Muscle layer of colon (tissue), 2 donors: ENCODE measurements around the gene ASCC1.

Experiments used
- H3K27ac ChIP-seq: one replicate; pipeline ENCODE4 v1.7.0; 2013; ENCODE audit warnings: low read depth, mild to moderate bottlenecking, low read length, moderate library complexity
- H3K27me3 ChIP-seq, 2 donors: one replicate each; pipeline ENCODE4 v1.7.0; 2013; ENCODE audit warnings: low read length in 2 of 2, mild to moderate bottlenecking in 2 of 2; ENCODE audit not compliant: insufficient read depth in 2 of 2, control insufficient read depth in 1 of 2
- H3K36me3 ChIP-seq: one replicate; pipeline ENCODE4 v1.7.0; 2013; ENCODE audit warnings: mild to moderate bottlenecking, low read length; ENCODE audit not compliant: insufficient read depth
- H3K4me1 ChIP-seq: one replicate; pipeline ENCODE4 v1.7.0; 2013; ENCODE audit warnings: mild to moderate bottlenecking, low read length; ENCODE audit not compliant: insufficient read depth
- H3K4me3 ChIP-seq, 2 donors: one replicate each; pipeline ENCODE4 v1.7.0; 2013; ENCODE audit warnings: low read length in 2 of 2, low read depth in 1 of 2, mild to moderate bottlenecking in 1 of 2, moderate library complexity in 1 of 2
- H3K9ac ChIP-seq: one replicate; pipeline ENCODE4 v1.7.0; 2013; ENCODE audit warnings: low read length
- H3K9me3 ChIP-seq: one replicate; pipeline ENCODE4 v1.7.0; 2013; ENCODE audit warnings: mild to moderate bottlenecking, low read length
- donor health status: abdominal sarcoma.
- donor health status: Adenocarcinoma of cecum.

The ASCC1 gene

DNA sequence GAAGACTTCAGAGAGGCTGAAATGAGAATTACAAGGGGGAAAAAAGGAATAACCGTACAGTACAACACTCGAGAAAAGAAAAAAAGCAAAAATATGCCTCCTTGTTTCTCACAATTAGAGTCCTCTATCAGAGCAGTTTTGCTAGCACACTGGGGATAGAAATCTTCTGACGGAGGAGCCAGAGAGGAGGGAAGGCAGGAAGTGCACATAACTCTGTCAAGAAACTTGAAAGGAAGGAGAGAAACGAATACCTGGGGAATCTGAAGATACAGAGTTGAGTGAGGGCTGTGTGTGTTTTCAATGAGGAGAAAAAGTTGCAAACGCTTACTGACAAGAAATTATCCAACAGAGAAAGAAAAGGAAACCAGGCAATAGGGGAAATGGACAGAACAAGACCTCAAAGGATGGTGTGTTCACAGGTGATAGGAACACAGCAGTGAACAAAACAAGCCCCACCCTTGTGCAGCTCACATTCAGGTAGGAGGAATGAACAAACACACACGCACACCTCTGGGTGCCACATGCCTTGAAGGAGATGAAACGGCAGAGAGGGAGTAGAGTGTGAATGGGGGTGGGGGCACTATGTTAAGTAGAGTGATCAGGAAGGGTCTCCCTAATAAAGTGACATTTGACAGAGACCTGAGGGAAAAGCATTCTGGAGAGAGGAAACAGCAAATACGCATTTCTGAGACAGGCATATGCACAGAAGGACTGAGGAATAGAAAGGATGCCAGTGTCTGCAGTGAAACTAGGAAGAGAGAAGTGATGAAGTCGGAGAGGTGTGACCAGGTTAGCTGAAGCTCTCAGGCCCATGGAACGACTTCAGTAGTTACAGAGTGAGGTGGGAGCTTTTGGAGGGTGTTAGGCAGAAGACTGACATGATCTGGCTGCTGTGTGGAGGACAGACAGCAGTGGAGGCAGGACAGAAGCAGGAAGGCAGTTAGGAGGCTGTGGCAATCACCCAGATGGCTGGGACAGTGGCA is 81.0 kb downstream of the ASCC1 start:
- Histone ChIP-seq H3K9me3 (no peaks in the 10 kb centered on the region), H3K9ac (no peak overlapping the region), H3K4me3 (no peak overlapping the region), H3K27me3 (no peaks in the 10 kb centered on the region), H3K36me3 (no peaks in the 10 kb centered on the region), H3K4me1 (no peaks in the 10 kb centered on the region), H3K27ac (no peak overlapping the region)

DNA sequence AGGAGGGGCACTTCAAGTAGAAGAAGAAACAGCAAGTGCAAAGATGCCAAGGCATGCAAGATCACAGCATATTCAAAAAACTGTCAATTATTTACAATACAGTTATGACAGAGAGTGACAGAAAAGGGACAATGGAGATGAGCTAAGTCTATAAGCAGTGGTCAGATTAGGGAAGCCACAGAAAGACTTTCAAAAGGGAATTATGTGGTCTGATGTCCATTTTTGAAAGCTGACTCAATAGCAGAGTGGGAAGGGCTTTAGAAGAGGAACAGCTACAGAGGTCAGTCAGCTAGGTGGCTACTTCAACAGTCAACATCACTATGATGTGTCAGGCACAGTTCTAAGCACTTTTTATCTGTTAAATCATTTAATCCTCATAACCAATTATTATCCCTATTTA is 82.6 kb downstream of the ASCC1 start:
- no peaks in the 10 kb centered on the region for H3K4me1 ChIP-seq
- no peak overlapping the region for H3K27ac ChIP-seq
- no peak overlapping the region for H3K9ac ChIP-seq

DNA sequence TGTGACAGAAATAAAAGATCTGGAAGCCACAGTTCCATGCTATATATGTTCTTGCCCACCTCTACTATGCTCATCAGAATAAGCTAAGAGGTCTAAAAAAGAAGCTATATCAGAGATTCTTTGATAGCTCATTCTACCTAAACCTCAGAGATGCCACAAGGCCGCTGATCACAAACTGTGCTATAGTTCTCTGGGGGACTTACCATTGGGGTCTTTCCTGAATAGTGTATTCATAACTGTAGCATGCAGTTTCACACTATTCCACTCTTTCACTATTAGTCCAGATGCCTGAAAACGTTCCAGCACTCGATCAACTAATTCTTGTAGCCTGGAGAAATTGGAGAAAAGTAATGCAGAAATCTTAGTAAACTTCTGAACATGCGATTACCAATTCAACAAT is 83.2 kb downstream of the ASCC1 start:
- Histone ChIP-seq H3K4me3 (no peak overlapping the region), H3K27me3 (no peaks in the 10 kb centered on the region), H3K4me1 (no peaks in the 10 kb centered on the region), H3K27ac (no peak overlapping the region), H3K36me3 (no peaks in the 10 kb centered on the region), H3K9ac (no peak overlapping the region), H3K9me3 (no peaks in the 10 kb centered on the region)

More for the DNA sequence above, 82.6 kb downstream of the ASCC1 start:
- Histone ChIP-seq H3K36me3 (no peaks in the 10 kb centered on the region), H3K4me3 (no peak overlapping the region), H3K27me3 (no peaks in the 10 kb centered on the region), H3K9me3 (no peaks in the 10 kb centered on the region)

DNA sequence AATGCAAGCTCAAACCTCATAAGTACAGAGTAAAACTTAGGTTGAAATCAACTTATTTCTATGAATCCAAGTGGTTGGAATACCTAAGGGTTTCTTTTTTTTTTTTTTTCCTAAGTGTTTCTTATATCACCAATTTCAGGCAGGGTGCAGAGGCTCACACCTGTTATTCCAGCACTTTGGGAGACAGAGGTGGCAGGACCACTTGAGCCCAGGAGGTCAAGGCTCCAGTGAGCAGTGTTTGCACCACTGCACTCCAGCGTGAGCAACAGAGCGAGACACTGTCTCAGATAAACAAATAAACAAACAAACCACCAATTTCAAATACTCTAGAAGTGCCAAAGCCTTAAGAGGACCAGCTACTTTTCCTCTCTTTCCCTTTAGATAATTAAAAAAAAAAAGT is 88.5 kb downstream of the ASCC1 start:
- Histone ChIP-seq H3K27ac (no peak overlapping the region), H3K9ac (no peak overlapping the region), H3K36me3 (no peaks in the 10 kb centered on the region)

DNA sequence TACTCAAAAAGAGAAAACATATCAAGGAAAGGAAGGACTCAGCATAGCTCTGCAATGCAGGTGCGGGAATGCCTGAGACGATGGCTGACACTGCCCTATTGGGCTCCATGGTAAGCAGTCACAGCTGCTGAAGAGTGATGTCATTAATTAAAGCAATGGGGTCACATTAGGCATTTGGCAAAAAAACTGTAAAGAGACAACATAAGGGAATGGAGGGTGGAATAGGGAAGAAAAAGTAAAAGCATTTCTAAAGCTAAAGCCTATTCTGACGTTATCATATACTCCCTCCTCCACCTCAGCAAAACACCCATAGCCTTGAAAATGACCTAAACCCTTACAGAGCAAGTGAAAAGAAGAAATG is 89.2 kb downstream of the ASCC1 start:
- H3K4me1 ChIP-seq, result no peaks in the 10 kb centered on the region
- H3K9me3 ChIP-seq, result no peaks in the 10 kb centered on the region
- peaks cover 5% of the 10 kb centered on the region for H3K36me3 ChIP-seq
- no peak overlapping the region for H3K9ac ChIP-seq
- no peak overlapping the region for H3K27ac ChIP-seq
- H3K27me3 ChIP-seq, result no peaks in the 10 kb centered on the region
- no peak overlapping the region for H3K4me3 ChIP-seq

More for the DNA sequence above, 88.5 kb downstream of the ASCC1 start:
- no peaks in the 10 kb centered on the region for H3K9me3 ChIP-seq
- no peak overlapping the region for H3K4me3 ChIP-seq
- no peaks in the 10 kb centered on the region for H3K4me1 ChIP-seq
- no peaks in the 10 kb centered on the region for H3K27me3 ChIP-seq

DNA sequence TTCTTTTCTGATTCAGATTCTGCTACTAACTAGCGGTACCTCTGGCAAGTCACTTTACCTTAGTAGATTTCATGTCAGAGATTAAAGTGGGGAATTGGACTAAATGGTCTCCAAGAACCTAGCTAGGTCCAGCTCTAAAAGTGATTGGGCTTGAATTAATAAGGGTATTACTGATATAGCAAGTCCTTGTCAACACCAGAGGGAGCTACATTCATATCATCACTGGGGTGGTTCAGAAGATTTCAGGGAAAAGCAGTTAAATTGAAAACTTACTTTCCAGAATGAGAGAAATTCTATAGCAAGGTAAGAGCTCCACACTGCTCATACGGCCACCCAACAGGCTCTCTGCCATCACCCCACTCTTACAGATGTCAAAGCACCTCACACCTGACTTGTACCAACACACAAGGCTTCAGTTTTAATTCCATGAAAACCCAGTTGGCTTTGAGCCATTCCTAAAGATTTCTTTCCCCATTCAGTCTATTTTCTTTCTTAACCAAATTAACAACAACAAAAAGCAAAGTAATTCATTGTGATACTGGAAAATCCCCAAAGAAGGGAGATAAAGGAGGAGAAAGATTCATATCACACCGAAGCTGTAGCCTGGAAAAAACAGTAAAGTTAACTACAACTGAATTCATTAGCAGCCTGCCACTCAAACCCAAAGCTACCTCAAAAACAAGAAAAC is 89.7 kb downstream of the ASCC1 start:
- no peak overlapping the region for H3K9ac ChIP-seq
- H3K27me3 ChIP-seq, result no peaks in the 10 kb centered on the region
- peaks cover 5% of the 10 kb centered on the region for H3K36me3 ChIP-seq
- H3K4me3 ChIP-seq, result no peak overlapping the region
- H3K27ac ChIP-seq, result no peak overlapping the region
- H3K4me1 ChIP-seq, result no peaks in the 10 kb centered on the region
- no peaks in the 10 kb centered on the region for H3K9me3 ChIP-seq

DNA sequence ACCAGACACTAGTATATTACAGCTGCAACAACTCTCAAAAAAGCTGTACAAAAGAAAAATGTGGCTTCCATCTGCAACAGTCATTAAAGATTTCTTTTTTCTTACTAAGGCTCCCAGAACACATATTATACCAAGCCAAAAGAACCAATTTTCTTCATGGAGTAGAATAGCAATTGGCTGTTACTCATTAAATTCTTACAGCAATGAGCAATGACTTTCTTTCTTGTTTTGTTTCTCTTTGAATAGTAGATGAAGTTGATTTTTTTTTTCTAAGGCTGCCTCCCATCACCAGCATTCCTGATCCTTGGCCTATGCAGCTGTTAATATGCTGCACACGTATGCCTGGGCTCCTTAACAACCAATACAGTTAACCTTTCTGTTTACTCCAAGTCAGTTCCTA is 91.1 kb downstream of the ASCC1 start:
- Histone ChIP-seq H3K4me3 (no peak overlapping the region), H3K27ac (no peak overlapping the region), H3K9ac (no peak overlapping the region), H3K36me3 (peaks cover 5% of the 10 kb centered on the region), H3K27me3 (no peaks in the 10 kb centered on the region), H3K9me3 (no peaks in the 10 kb centered on the region), H3K4me1 (no peaks in the 10 kb centered on the region)

DNA sequence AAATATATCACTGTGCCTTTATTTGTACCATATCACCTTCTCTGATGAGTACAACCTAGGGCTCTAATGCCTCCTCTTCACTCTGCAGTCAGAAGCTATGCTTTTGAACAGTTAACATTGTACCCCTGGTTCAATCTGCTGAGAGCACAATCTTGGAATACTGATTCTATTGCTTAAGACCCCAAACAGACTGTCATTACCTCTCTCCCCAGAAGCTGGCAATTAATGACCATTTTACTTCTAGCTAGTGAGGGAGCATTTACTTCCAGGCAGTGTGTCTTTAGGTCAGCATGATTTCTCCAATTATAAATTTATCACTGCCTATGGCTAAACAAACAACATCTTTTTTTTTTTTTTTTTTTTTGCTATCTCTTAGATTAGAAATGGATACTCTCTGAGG is 91.7 kb downstream of the ASCC1 start:
- Histone ChIP-seq H3K9me3 (no peaks in the 10 kb centered on the region), H3K27ac (no peak overlapping the region), H3K4me1 (no peaks in the 10 kb centered on the region), H3K27me3 (no peaks in the 10 kb centered on the region), H3K36me3 (peaks cover 5% of the 10 kb centered on the region), H3K4me3 (no peak overlapping the region), H3K9ac (no peak overlapping the region)

DNA sequence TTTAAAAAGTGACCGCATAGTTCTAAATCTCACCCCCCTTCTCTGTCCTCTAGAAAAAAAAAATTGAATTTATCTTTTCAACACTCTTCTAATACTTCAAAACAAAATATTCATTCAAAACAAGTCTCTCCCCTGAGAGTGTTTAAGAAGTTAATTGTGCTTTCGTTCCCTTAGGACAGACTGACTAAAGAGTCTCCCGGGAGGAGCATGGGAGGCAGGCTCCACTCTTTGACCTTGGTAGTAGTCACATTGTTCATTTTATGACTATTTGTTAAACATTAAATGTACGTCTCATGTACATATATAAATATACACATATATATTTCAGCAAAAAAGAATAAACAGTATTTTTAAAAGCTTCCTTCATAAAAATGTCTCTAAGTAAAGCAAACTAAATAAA is 92.5 kb downstream of the ASCC1 start:
- Histone ChIP-seq H3K27me3 (no peaks in the 10 kb centered on the region), H3K4me1 (no peaks in the 10 kb centered on the region), H3K9ac (no peak overlapping the region), H3K27ac (no peak overlapping the region), H3K36me3 (peaks cover 5% of the 10 kb centered on the region), H3K4me3 (no peak overlapping the region), H3K9me3 (no peaks in the 10 kb centered on the region)

DNA sequence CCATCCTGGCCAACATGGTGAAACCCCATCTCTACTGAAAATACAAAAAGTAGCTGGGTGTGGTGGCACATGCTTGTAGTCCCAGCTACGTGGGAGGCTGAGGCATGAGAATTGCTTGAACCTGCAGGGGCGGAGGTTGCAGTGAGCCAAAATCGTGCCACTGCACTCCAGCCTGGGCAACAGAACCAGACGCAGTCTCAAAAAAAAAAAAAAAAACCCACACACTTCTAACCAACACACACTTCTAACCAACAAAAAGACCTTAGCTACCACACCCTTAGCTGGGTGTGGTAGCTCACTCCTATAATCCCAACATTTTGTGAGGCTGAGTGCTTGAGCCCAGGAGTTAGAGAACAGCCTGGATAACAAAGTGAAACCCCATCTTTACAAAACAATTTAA is 93.9 kb downstream of the ASCC1 start:
- Histone ChIP-seq H3K36me3 (peaks cover 5% of the 10 kb centered on the region), H3K27ac (no peak overlapping the region), H3K9ac (no peak overlapping the region), H3K27me3 (no peaks in the 10 kb centered on the region), H3K9me3 (no peaks in the 10 kb centered on the region), H3K4me1 (no peaks in the 10 kb centered on the region), H3K4me3 (no peak overlapping the region)

DNA sequence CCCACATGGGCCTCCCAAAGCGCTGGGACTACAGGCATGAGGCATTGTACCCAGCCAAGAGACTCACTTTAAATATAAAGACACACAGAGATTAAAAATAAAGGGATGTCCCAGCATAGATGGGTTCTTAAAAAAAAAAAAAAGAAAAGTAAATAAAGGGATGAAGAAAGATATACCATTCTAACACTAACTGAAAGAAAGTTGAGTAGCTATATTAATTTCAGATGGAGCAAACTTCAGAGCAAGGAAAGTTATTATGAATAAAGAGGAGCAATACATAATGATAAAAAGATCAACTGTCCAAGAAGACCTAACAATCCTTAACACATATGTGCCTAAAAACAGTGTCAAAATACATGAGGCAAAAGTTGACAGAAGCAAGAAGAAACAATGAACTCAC is 94.7 kb downstream of the ASCC1 start:
- no peak overlapping the region for H3K4me3 ChIP-seq
- no peaks in the 10 kb centered on the region for H3K4me1 ChIP-seq
- no peaks in the 10 kb centered on the region for H3K9me3 ChIP-seq
- no peaks in the 10 kb centered on the region for H3K27me3 ChIP-seq
- H3K9ac ChIP-seq, result no peak overlapping the region
- H3K27ac ChIP-seq, result no peak overlapping the region
- H3K36me3 ChIP-seq, result peaks cover 5% of the 10 kb centered on the region
